HG02571 (cell line): Measurements from ENCODE around the gene GRAP.
"Not testable (repeated sequence)": the region's sequence is repeated elsewhere in the genome, so short reads cannot be mapped to it uniquely, and the experiment has no call there.

Source experiments
- ATAC-seq: cut with Tn5 transposase; IDR thresholded peaks from one replicate; pipeline ENCODE4 v1.9.1; 2021; ENCODE audit warnings: mild to moderate bottlenecking, moderate library complexity; ENCODE audit not compliant: unreplicated experiment

Gene GRAP

GRCh38 chr17:19043032-19043431 lies 3.7 kb downstream of the GRAP start:
- not testable (repeated sequence) for ATAC-seq

DNA sequence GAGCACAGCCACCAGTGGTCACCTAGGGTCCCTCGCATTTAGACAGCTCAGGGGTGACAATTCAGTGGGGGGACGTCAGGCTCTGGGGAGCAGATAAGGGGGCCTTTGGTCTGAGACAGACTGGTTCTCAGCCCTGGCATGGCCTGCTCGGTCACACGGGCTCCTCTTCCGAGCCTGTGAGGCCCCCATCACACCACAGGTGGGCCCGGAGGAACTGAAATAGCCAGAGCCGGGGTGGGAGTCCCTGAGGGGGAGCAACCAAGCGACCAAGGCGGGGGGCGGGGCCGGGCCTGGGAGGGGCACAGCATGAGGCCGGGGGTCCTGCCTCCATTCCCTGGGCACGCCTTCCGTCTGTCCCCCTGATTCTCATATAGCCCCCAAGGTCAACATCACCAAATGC lies 4.4 kb downstream of the GRAP start:
- not testable (repeated sequence) for ATAC-seq

DNA sequence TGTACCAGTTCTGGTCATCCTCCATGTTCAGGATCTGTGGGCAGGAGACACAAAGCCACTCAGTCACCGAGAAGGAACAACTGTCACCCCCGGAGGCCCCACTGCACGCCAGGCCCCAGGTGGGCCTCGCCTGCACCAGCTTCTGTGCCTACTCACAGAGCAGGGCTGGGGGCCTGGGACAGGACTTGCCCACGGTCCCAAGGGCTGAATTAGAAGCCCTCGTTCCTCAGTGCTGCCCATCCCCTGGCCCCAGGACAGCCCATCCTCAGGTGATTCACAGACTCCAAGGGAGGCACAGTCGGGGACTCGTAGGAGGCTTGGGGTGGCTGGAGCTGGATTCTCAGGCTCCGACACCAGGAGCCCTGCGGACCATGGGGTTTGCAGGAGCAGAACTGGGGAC lies 4.9 kb downstream of the GRAP start:
- not testable (repeated sequence) for ATAC-seq

- ATAC-seq, result not testable (repeated sequence)
Observed at GRCh38 chr17:19040350-19040749, 6.4 kb downstream of the GRAP start.

DNA sequence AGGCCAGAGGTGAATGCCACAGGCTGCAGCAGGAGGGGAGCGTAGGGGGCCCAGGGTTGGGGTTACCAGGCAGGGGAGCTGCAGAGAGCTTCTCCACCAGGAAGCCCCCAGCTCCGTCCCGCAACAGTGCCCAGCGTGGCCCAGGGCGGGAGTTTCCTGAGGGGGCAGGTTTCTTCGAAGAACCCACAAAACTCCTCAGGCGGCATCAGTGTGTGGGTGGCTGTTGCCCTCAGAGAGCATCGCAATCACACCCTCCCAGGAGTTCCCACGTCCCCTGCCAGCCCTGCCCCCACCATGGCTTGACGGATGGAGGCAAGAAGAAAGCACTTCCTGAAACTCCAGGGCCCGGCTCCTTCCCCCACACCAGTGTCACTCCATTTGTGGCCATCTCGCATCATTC lies 8.0 kb downstream of the GRAP start:
- not testable (repeated sequence) for ATAC-seq

DNA sequence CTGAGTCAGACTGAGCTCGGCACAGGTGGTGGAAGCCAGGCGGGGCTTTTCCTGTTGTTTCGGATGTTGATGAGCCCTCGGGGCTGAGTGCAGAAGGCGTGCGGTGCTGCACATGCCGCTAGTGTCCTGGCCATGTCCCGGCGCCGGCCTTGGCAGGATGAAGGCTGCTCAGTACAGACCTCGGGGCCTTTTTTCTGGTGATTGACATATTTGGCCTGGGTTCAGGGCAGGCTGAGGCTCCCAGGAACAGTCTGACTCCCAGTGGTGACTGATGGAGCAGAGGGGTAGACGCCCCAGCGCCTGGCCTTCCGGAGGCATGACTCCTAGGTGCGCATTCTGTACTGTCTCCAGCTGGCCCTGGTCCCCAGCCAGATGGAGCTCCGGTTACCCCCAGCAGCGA lies 8.8 kb downstream of the GRAP start:
- ATAC-seq, result not testable (repeated sequence)

DNA sequence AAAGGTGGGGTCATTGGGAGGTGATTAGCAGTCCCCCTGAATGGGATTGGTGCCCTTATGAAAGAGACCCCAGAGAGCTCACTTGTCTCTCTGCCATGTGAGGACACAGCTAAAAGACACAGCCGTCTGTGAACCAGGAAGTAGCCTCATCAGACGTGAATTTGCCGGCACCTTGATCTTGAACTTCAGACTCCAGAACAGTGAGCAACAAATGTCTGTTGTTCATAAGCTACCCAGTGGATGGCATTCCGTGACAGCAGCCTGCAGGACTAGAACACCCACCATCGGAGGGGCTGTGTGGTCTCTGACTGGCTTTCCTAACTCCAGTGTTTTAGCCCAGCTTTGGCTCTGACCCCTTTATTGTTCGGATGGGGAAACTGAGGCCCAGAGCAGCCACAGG lies 9.2 kb downstream of the GRAP start:
- not testable (repeated sequence) for ATAC-seq

DNA sequence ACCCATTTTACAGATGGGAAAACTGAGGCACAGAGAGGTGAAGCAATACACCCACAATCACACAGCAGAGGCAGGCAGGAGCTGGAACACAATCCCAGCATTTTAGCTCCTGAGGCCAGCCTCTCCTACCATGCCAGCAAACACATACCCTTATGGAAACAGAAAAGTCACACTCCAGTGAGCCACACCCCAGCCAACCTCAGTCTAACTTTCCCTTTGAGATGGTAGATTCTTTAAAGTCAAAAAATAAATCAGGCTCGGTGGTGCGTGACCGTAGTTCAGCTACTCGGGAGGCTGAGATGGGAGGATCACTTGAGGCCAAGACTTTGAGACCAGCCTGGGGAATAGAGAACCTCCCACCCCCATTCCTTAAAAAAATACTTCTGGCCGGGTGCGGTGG lies 10.6 kb downstream of the GRAP start:
- not testable (repeated sequence) for ATAC-seq

DNA sequence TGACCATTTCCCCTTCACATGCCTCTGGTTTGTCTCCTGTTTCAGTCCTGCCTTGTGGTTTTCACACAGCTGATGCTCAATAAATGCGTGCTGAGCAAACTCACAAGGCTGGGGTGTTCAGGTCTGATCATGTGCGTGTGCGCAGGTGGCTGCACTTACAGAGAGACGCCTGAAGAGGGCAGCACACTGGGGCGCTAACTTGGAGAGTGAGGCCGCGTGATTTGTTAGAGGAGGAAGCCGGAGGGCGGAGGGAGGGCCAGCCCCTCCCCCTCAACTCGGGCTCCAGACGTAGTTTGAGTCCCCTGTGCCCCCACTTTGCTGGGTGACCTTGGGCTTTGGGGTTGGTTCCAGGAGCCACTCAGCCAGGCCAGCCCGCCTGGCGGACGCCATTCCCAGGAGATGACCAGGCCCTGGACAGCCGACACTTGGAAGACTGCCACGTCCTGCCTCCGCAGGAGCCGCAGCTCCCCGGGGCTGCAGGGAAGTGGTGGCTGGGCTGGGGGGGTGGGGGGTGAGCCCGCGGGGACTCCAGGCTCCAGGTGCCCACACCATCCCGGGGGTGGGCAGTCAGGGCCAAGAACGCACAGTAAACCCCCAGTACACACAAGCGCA lies 14.3 kb downstream of the GRAP start:
- ATAC-seq, result not testable (repeated sequence)

DNA sequence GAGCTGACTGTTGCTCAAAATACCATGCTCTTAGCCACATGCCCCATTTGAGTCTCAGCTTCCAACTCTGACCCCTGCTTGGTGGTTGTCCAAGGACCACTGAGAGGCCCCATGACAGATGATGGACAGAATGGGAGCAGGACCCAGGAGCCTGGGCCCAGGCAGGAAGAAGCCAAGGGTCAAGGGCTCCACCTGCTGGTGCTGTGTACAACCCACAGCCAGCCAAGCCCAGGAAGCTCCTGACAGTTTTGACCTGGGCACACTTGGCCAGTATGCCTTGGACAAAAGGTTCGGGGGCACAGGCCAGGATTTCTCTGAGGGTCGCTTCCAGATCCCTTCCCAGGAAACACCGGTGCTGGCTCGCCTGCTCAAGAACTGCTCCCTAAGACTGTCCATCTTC lies 15.0 kb downstream of the GRAP start:
- peak; percentile 37 for ATAC-seq

DNA sequence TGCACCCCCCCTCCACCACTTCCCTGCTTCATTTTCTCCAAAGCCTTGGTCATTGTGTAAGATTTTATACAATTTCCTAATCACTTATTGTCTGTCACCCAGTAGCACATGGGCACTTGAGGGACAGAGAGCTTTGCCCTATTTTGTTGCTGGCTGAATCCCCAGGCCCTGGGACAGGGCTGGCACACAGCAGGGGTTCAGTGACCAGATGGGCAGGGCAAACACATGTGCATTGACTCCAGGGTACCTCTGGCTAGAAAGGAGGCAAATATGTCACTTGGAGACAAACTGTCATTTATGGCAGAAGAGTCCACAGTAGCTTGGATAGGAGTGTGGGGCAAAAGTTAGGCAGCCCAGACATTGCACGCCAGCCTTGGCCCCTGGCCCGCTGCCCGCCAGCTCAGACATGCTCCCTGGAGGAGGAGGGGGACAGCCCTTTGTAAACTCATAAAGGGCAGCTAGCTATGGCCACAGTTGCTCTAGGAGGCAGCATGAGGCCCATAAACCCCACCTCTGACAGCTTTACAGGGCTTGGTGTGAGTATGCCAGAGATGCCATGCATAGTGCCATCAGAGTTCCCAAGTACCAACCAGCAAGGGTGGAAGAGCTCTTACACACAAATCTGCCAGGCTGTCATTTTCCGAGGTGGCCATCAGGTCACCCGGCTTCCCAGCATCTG lies 15.8 kb downstream of the GRAP start:
- not testable (repeated sequence) for ATAC-seq

DNA sequence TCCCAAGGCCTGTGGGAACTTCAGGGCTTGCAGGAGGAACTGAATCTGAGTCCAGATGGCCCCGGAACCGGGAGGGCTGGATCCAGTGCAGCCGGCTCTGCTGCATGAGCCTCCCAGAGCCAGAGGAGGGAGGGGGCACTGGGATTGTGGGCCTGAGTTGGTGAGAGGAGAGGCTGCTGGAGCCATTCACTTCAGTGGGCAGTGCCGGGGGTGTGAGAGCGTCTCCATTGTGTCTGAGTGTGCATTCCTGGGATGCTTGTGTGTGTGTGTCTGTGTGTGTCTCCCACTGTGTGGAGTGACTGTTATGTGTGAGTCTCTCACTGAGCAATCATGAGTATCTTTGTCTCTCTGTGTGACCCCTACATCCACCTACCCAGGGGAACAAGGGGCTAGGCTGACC lies 17.0 kb downstream of the GRAP start:
- not testable (repeated sequence) for ATAC-seq

DNA sequence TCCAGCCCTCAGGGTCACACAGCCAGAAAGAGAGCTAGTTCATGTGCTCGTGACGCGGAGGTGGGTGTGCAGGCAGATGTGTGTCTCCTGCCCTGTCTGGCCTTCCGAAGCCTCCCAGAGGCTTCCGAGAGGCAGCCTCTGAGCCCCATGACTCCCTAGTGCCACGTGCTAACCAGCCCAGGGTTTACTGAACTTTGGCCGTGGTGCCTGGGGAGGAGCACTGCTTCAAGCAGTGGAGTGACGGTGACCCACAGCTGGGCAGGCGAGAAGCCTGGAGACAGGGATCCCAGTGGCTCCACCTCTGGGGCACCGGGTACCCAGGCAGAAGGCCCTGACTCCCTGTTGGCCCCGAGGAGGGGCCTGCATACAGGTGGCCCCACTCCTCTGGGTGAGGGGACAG lies 18.1 kb downstream of the GRAP start:
- ATAC-seq, result not testable (repeated sequence)

DNA sequence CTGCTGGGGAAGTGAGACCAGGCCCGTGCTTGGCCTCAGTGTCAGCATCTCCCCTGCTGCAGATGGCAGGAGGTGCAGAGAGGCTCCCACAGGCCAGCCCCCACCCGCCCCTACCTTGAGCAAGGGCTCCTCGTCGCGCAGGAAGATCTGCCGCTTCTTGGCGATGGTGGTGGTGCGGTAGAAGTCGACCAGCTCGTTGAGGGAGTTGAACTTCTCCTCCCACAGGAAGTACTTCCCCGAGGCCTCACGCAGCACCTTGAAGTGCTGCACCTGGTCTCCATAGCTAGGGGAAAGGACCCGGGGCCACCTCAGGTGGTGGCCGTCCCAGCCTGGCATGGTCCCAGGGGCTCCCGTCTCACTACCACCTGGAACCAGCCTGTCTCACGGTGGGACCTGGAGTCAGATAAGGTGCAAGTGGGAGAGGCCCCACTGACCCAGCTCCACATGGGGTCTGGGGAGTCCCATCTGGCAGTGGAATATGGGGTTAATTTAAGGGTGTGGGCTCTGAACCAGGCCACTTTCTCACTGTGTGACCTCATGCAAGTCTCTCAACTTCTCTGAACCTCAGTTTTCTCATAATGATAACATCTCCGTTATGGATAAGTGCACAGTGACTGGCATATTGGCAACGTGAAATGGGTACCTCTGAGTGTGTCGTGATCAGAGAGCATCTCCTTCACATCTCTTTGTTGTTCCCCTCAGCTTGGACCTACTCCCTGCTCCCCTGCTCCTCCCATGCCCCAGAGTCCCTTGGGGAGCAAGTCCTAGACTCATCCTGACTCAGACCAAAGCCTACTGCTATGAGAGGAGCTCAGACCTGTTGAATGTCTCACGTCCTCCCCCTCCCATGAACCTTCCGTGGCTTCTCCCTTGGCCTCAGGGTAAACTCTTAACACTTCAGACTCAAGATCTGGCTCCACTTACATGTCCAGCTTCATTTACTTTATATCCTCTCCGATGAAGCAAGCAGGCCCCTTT lies 22.4 kb downstream of the GRAP start:
- ATAC-seq, result no peak

DNA sequence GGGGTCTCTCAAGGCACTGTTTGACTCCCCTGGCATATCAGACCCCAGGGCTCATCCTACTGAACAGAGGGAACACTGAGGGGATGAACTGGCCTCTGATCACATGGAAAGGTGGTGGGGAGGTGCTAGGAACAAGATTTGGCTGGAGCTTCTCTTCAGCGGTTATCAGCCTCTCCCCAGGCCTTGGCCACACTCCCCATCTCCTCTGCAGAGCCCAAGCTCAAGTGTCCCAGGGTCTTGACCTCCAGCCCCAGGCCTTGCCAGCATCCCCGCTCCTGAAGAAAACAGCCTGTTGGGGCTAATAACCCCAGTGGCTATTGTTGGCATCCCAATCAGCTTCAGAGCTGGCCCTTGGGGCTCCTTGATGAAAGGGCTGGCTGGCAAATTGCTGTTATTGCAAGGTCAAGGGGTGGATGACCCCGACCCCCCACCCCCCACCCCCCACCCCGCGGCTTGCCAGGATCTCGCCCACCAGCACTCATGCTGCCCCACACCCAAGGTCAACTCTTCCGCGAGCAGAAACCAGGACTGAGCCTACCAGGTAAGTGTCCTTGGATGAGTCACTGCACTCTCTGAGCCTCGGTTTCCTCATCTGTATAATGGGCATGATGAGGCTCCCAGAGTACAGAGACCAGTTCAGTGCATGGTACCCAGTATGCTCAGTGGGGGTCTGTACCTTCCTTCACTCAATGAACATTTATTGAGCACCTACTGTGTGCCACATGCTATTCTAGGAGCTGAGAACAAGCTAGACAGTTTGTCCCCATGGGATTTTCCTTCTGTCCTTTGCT lies 23.4 kb downstream of the GRAP start:
- no peak for ATAC-seq

- no peak for ATAC-seq
Observed at GRCh38 chr17:19022747-19023146, 24.0 kb downstream of the GRAP start.

DNA sequence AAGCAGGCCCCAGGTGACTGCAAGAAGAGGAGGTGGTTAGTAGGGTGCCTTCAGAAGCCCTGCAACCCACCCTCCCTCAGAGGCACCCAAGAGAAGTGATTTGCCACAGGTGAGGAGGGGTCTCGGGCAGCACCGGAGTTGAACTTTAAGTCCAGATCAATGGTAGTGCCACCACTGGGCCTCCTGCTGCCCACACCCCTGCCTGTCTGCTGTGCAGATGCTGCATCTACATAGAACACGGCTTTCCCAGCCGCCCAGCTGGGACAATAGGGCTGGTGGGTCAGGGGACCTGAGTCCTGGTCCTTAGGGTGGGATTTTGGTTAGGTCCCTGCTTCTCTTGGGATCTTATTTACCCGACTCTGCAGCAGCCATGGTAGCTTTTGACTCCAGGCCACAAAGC lies 24.6 kb downstream of the GRAP start:
- no peak for ATAC-seq

DNA sequence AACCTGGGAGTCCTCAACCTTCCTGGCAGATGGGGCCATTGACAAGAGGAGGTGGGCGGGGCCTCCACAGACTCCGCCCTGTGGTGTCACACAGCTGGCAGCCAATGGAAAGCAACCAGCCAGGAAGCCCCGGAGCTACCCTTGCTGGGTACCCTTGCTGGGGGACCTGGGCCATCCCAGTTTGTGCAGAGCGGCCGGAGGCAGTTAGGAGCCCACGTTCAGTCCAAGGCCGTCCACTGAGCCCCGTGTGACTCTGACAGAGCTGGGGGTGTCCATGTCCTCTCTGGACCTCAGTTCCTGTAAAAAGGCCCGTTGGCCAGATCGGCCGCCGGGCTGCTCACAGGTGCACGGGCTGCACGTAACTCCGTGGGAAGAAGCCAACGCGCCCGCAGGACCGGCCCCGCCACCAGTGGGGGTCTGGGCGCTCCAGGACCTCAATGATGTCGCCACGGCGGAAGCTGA lies 25.1 kb downstream of the GRAP start:
- no peak for ATAC-seq

DNA sequence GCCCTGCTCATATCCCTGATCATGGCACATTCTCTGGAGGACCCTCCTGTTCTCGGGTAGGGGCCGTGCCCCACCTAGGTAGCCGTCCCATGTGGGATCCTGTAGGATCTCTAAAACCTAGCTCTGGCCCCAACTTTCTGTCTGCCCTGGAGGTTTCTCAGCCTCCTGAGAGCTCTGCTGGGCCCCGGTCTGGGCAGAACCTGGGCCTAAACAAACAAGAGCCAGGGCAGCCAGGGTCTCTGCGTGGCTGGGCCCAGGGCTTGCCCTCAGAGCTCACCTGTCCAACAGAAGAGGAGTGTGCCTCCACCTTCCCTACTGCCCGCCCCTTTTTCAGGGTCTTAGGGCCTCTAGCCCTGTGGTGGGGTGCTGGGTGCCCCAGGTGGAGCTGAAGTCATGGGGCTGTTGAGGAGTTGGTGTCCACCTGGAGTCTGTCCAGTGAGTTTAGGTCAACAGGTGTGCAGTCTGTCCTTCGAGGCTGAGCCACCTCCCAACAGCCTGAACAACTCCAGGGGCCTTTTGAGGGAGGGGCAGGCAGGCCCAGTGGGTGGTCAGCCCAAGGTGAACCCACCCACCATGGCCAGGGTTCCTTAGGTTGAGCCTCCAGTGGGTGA lies 25.6 kb downstream of the GRAP start:
- ATAC-seq, result not testable (repeated sequence)

- ATAC-seq, result no peak
Observed at GRCh38 chr17:19020016-19020415, 26.7 kb downstream of the GRAP start.
